ENCODE measurements around the gene PLXNA2. TPM values are rescaled to one million over a fixed set of nuclear protein-coding genes. Genes with fewer than 3 reads are reported as not detected.

Gene PLXNA2
- total and polyA plus RNA-seq, 7 donors = 4.4 to 33.6 (median 20.8) TPM

DNA sequence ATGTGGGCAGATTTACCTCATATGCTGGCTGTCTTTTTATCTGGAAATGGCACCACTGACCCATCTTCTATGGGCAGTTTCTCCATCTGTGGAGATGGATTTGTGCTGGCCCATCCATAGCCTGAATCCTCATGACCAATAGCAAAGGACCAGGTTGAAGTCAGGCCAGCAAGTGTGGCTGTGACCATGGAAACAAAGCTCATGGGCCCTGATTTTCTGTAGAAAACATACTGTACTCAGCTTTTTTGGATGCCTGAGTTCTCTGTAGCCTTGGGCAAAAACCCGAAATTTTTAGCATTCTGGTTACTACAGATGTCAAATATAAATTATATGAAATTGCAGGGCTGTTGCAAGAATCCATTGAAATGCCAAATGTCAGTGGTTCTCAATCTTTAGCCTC lies 155.0 kb downstream of the PLXNA2 start:
- peaks cover 20% of the 10 kb centered on the region for H3K4me1 ChIP-seq
- H3K9me3 ChIP-seq = no peaks in the 10 kb centered on the region
- WGBS, 3 donors = 47 to 59% (median 59%) methylated on average over 1 of the region's 1 CpG

DNA sequence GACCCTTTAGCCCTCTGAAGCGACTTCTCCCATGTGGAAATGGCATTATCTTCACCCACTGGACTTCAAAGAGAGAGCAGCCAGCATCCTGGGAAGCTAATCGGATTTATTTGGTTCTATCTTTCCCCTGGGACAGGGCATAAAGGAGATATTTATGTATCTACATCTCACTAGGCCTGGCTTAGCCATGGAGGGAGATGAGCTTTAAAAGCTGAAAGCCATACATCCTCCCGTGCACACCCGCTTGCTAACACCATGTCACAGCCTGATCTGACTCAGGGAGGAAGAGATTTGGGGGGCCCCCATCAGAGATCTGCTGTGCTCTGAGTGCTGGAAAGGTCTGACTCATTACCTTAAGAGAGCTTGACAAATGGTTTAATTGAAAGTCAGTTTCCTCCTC lies 155.9 kb downstream of the PLXNA2 start:
- Histone ChIP-seq H3K27me3 (ENCODE audit: insufficient read depth in 3 of 3, low read length in 2 of 3) (no peaks in the 10 kb centered on the region), H3K4me1 (peaks cover 20% of the 10 kb centered on the region)
- TF ChIP-seq, protein P1, sequence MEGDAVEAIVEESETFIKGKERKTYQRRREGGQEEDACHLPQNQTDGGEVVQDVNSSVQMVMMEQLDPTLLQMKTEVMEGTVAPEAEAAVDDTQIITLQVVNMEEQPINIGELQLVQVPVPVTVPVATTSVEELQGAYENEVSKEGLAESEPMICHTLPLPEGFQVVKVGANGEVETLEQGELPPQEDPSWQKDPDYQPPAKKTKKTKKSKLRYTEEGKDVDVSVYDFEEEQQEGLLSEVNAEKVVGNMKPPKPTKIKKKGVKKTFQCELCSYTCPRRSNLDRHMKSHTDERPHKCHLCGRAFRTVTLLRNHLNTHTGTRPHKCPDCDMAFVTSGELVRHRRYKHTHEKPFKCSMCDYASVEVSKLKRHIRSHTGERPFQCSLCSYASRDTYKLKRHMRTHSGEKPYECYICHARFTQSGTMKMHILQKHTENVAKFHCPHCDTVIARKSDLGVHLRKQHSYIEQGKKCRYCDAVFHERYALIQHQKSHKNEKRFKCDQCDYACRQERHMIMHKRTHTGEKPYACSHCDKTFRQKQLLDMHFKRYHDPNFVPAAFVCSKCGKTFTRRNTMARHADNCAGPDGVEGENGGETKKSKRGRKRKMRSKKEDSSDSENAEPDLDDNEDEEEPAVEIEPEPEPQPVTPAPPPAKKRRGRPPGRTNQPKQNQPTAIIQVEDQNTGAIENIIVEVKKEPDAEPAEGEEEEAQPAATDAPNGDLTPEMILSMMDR (IDR thresholded peaks at IDR 0.05) = no peak

More for the DNA sequence above, 155.0 kb downstream of the PLXNA2 start:
- ATAC-seq = no peak
- H3K27me3 ChIP-seq (ENCODE audit: insufficient read depth in 3 of 3, low read length in 2 of 3) = no peaks in the 10 kb centered on the region
- intact Hi-C loops (cut with DNase I) = no loop called here
- no peak for DNase-seq
- TF ChIP-seq, protein P1 (IDR thresholded peaks at IDR 0.05) = no peak
- no peak overlapping the region for H3K4me3 ChIP-seq
- H3K27ac ChIP-seq = no peak overlapping the region
- H3K36me3 ChIP-seq (ENCODE audit: insufficient read depth in 1 of 2, low read depth in 1 of 2) = peaks cover 2 to 59% of the 10 kb centered on the region in 2 donors

DNA sequence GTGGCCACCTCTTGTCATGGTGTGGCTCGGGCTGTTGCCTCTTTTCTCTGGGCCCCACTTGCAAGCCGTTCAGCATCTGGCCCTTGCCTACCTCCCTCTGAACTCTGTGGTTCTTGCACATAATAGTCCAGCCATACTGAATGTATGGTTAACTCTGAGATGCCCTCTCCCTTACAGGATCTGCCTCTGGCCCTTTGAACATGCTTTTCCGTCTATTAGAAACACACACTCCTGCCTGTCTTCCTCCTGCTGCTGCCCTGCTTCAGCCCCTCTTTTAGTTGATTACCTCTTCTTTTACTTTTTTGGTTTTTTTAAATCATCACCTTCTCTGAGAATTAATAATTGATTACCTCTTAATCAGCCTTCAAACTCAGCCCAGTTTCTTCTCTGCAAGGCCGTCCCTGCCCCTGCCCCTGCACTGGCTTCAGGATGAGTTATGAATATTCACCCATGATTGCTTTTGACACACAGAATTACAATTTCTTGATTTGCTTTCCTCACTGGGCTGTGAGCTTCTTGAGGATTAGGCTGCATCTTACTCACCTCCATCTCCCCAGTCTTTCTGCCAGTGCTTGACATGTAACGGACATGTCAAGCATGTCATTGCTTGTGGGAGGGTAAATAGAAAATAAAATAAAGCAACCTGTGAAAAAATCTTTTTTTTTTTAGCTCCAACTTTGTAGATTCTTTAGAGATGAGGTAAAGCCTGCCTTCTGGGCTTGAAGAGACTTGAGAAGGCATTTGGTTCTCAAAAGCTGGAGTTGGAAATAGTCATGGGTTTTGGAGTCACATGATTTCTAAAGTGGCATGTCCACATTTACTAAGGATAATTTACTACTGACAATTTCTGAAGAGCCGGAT lies 158.3 kb downstream of the PLXNA2 start:
- no peak for DNase-seq
- Histone ChIP-seq H3K36me3 (ENCODE audit: insufficient read depth in 1 of 2, low read depth in 1 of 2) (peaks cover 0 to 64% of the 10 kb centered on the region in 2 donors), H3K4me1 (peaks cover 20% of the 10 kb centered on the region), H3K27ac (peak overlapping the region; percentile 16), H3K4me3 (no peak overlapping the region), H3K27me3 (ENCODE audit: insufficient read depth in 3 of 3, low read length in 2 of 3) (no peaks in the 10 kb centered on the region), H3K9me3 (no peaks in the 10 kb centered on the region)
- intact Hi-C loops (cut with DNase I) = no loop called here
- WGBS, 3 donors = 74 to 86% (median 79%) methylated on average over 6 of the region's 6 CpGs
- no peak for ATAC-seq
- TF ChIP-seq, protein P1 (IDR thresholded peaks at IDR 0.05) = no peak

More for the DNA sequence above, 155.9 kb downstream of the PLXNA2 start:
- Histone ChIP-seq H3K4me3 (no peak overlapping the region), H3K27ac (no peak overlapping the region), H3K36me3 (ENCODE audit: insufficient read depth in 1 of 2, low read depth in 1 of 2) (peaks cover 2 to 63% of the 10 kb centered on the region in 2 donors), H3K9me3 (no peaks in the 10 kb centered on the region)
- DNase-seq = no peak
- ATAC-seq = no peak
- 76 to 80% (median 80%) methylated on average over 4 of the region's 4 CpGs for WGBS, 3 donors
- intact Hi-C loops (cut with DNase I) = no loop called here

DNA sequence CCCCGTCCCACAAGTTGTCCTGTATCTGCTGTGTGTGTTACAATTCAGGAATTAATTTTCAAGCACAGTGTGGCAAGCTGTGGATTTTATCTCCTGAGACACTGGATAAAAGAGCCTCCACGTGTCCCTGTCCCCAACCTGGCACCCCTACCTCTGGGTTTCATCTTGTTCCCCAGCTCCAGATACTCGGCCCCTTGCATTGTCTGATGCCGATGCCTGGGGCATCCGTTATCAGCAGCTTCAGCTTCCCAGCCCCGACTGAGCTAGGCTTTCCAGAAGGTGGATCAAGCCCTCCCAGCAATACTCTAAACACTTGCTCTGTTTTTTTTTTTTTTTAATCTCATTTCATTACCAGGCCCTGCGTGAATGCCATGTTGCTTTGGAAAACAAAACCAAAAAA lies 159.4 kb downstream of the PLXNA2 start:
- Histone ChIP-seq H3K4me1 (peaks cover 9% of the 10 kb centered on the region), H3K36me3 (ENCODE audit: insufficient read depth in 1 of 2, low read depth in 1 of 2) (peaks cover 0 to 65% of the 10 kb centered on the region in 2 donors), H3K4me3 (no peak overlapping the region), H3K27me3 (ENCODE audit: insufficient read depth in 3 of 3, low read length in 2 of 3) (no peaks in the 10 kb centered on the region), H3K9me3 (no peaks in the 10 kb centered on the region), H3K27ac (no peak overlapping the region)
- ATAC-seq (no peak), DNase-seq (no peak)
- TF ChIP-seq, protein P1 (IDR thresholded peaks at IDR 0.05) = no peak
- WGBS, 3 donors = 86 to 93% (median 89%) methylated on average over 7 of the region's 7 CpGs
- intact Hi-C loops (cut with DNase I) = no loop called here

All from psoas muscle (tissue), 8 donors.